HepG2 (cell line): ENCODE data around the gene CLBA1. TPM values are rescaled to one million over a fixed set of nuclear protein-coding genes. Genes with fewer than 3 reads are reported as not detected.

Source experiments
- AGO1 ChIP-seq: fragments of 200-400 bp; formaldehyde crosslinking; IDR thresholded peaks from 2 replicates; pipeline ENCODE4 v1.6.1; 2017; ENCODE audit warnings: mild to moderate bottlenecking, low read depth, low read length, moderate library complexity; ENCODE audit not compliant: poor library complexity, severe bottlenecking
- ATF6 ChIP-seq: sonication (generic); formaldehyde crosslinking; conservative IDR thresholded peaks from 2 replicates; pipeline ENCODE4 v1.4.0; 2020; ENCODE audit warnings: missing genetic modification reagents
- JDP2 ChIP-seq: sonication (generic); formaldehyde crosslinking; IDR thresholded peaks from 2 replicates; pipeline ENCODE4 v1.8.1; 2022; ENCODE audit warnings: missing genetic modification reagents, borderline replicate concordance
- ZNF615 ChIP-seq: sonication (generic); formaldehyde crosslinking; IDR thresholded peaks from 2 replicates; pipeline ENCODE4 v1.5.0; 2020; ENCODE audit warnings: mild to moderate bottlenecking, missing genetic modification reagents, borderline replicate concordance
- ZNF841 ChIP-seq: sonication (generic); formaldehyde crosslinking; IDR thresholded peaks from 2 replicates; pipeline ENCODE4 v1.8.1; 2023; ENCODE audit warnings: missing genetic modification reagents, borderline replicate concordance
- polyA plus RNA-seq, 8 experiments: library from polyadenylated mRNA; depleted of rRNA in 3 of 8; stranded (reverse) in 7 of 8; unstranded in 1 of 8; fragments of >200 nt; fragmentation: Illumina TruSeq in 4 of 8; extraction: Trizol in 4 of 8; gene quantifications; 2 replicates each; pipeline versions ENCODE4 v1.2.1 to v1.2.3, GENCODE V29; 2011 to 2016; ENCODE audit warnings: low read depth in 4 of 8, missing spikeins in 1 of 8, mixed read lengths in 1 of 8; ENCODE audit not compliant: insufficient read depth in 1 of 8
- total RNA-seq, 5 experiments: library from RNA; depleted of rRNA; stranded (reverse); fragments of >200 nt; fragmentation: Illumina TruSeq; extraction: Trizol; gene quantifications; 2 replicates each; pipeline ENCODE4 v1.2.3, GENCODE V29; 2016; ENCODE audit warnings: low read depth in 1 of 5
- TF ChIP-seq, protein P1 (sequence below): sonication (generic); formaldehyde crosslinking; IDR thresholded peaks from 2 replicates; pipeline ENCODE4 v1.5.1; 2020; ENCODE audit warnings: mild to moderate bottlenecking, missing genetic modification reagents, moderate library complexity
- TF ChIP-seq, protein P2 (sequence below): IDR thresholded peaks from 2 replicates; pipeline ENCODE4 v1.6.1; 2018; ENCODE audit warnings: missing genetic modification reagents, mild to moderate bottlenecking, missing compliant biosample characterization

Gene CLBA1
- total and polyA plus RNA-seq, 2 of the 13 experiments (the other 11 are each of a cell fraction or from before 2014, with no cell fraction given) = 1.2 to 1.4 TPM

GRCh38 chr14:104967386-104968152 is 18.0 kb upstream of the CLBA1 start (continued):
- TF ChIP-seq ZNF841 (CRISPR knock-in tag) = no peak
- TF ChIP-seq ATF6 (CRISPR knock-in tag) = no peak
- TF ChIP-seq AGO1 = no peak
- TF ChIP-seq, protein P1, sequence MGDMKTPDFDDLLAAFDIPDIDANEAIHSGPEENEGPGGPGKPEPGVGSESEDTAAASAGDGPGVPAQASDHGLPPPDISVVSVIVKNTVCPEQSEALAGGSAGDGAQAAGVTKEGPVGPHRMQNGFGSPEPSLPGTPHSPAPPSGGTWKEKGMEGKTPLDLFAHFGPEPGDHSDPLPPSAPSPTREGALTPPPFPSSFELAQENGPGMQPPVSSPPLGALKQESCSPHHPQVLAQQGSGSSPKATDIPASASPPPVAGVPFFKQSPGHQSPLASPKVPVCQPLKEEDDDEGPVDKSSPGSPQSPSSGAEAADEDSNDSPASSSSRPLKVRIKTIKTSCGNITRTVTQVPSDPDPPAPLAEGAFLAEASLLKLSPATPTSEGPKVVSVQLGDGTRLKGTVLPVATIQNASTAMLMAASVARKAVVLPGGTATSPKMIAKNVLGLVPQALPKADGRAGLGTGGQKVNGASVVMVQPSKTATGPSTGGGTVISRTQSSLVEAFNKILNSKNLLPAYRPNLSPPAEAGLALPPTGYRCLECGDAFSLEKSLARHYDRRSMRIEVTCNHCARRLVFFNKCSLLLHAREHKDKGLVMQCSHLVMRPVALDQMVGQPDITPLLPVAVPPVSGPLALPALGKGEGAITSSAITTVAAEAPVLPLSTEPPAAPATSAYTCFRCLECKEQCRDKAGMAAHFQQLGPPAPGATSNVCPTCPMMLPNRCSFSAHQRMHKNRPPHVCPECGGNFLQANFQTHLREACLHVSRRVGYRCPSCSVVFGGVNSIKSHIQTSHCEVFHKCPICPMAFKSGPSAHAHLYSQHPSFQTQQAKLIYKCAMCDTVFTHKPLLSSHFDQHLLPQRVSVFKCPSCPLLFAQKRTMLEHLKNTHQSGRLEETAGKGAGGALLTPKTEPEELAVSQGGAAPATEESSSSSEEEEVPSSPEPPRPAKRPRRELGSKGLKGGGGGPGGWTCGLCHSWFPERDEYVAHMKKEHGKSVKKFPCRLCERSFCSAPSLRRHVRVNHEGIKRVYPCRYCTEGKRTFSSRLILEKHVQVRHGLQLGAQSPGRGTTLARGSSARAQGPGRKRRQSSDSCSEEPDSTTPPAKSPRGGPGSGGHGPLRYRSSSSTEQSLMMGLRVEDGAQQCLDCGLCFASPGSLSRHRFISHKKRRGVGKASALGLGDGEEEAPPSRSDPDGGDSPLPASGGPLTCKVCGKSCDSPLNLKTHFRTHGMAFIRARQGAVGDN (CRISPR knock-in tag) = 0 out of 2 replicates have a peak, but pooled peaks have one; percentile 16
- TF ChIP-seq, protein P2, sequence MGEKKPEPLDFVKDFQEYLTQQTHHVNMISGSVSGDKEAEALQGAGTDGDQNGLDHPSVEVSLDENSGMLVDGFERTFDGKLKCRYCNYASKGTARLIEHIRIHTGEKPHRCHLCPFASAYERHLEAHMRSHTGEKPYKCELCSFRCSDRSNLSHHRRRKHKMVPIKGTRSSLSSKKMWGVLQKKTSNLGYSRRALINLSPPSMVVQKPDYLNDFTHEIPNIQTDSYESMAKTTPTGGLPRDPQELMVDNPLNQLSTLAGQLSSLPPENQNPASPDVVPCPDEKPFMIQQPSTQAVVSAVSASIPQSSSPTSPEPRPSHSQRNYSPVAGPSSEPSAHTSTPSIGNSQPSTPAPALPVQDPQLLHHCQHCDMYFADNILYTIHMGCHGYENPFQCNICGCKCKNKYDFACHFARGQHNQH = no peak
- TF ChIP-seq ZNF615 (CRISPR knock-in tag) = no peak
- TF ChIP-seq JDP2 (CRISPR knock-in tag) = no peak
- TF ChIP-seq, all 625 proteins: peak for 6
